ENCODE measurements around the gene TRIM22.

TRIM22 gene

GRCh38 chr11:5726351-5726750 lies 36.8 kb downstream of the TRIM22 start:
- DNase-seq (ENCODE audit: low read depth): no peak
- H3K4me3 ChIP-seq (ENCODE audit: low read length): no peak overlapping the region
- TF ChIP-seq CTCF (conservative IDR thresholded peaks at IDR 0.05; ENCODE audit: low read depth, low read length): no peak

- TF ChIP-seq CTCF (conservative IDR thresholded peaks at IDR 0.05; ENCODE audit: low read depth, low read length): no peak
- H3K4me3 ChIP-seq (ENCODE audit: low read length): no peak overlapping the region
- no peak for DNase-seq (ENCODE audit: low read depth)
Measured at GRCh38 chr11:5727691-5728090, 38.1 kb downstream of the TRIM22 start.

GRCh38 chr11:5736396-5736795 lies 46.8 kb downstream of the TRIM22 start, which contains the start of gene OR56B1:
Gene OR56B1, plus strand, starts transcription at chr11:5736448. Its CDS starts 69 bp downstream, at chr11:5736517.
- DNase-seq (ENCODE audit: low read depth): no peak
- no peak within 1 kb of the TSS for H3K4me3 ChIP-seq (ENCODE audit: low read length)
- TF ChIP-seq CTCF (conservative IDR thresholded peaks at IDR 0.05; ENCODE audit: low read depth, low read length): no peak

GRCh38 chr11:5737091-5737490 lies 47.5 kb downstream of the TRIM22 start:
- DNase-seq (ENCODE audit: low read depth): peak; percentile 51
- no peak overlapping the region for H3K4me3 ChIP-seq (ENCODE audit: low read length)
- no peak for TF ChIP-seq CTCF (conservative IDR thresholded peaks at IDR 0.05; ENCODE audit: low read depth, low read length)

- peak; percentile 24 for DNase-seq (ENCODE audit: low read depth)
- no peak for TF ChIP-seq CTCF (conservative IDR thresholded peaks at IDR 0.05; ENCODE audit: low read depth, low read length)
Measured at GRCh38 chr11:5737670-5738392, 48.2 kb downstream of the TRIM22 start.

GRCh38 chr11:5738431-5738830 lies 48.8 kb downstream of the TRIM22 start:
- no peak overlapping the region for H3K4me3 ChIP-seq (ENCODE audit: low read length)
- DNase-seq (ENCODE audit: low read depth): no peak
- no peak for TF ChIP-seq CTCF (conservative IDR thresholded peaks at IDR 0.05; ENCODE audit: low read depth, low read length)

More at GRCh38 chr11:5737670-5738392, 48.2 kb downstream of the TRIM22 start:
- no peak overlapping the region for H3K4me3 ChIP-seq (ENCODE audit: low read length)

- no peak for DNase-seq (ENCODE audit: low read depth)
- H3K4me3 ChIP-seq (ENCODE audit: low read length): no peak overlapping the region
- no peak for TF ChIP-seq CTCF (conservative IDR thresholded peaks at IDR 0.05; ENCODE audit: low read depth, low read length)
Measured at GRCh38 chr11:5746614-5747013, 57.0 kb downstream of the TRIM22 start.
